ENCODE measurements around the gene DAW1.
"Not testable (repeated sequence)": the region's sequence is repeated elsewhere in the genome, so short reads cannot be mapped to it uniquely, and the experiment has no call there.

DAW1 gene

DNA sequence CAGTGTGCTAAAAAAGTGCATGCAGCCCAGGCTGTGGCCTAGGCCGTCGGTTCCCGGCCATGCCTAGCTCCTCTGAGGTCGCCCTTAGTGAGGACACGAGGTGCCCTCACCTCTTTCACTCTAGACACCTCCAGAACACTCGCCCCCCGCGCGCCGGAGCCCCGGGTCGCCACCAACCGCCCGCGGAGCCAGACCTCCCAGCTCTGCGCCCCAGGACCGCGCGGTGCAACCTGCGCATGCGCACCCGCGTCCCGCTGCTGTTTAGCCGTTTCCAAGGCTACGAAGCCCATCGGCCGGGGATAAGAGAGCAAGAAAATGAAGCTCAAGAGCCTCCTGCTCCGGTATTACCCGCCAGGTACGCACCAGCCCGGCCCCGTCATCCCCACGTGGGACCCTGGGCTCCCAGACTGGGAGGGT lies at the start of gene DAW1:
Gene DAW1 (plus strand): TSS at position 257 of the 417 bp plus-strand sequence. CDS start 59 bp downstream, at position 316.
- no peak for DNase-seq (ENCODE audit: low read depth in 2 of 2)

GRCh38 chr2:227822416-227823003 lies 48.9 kb upstream of the DAW1 start:
- DNase-seq (ENCODE audit: low read depth in 2 of 2), result no peak

GRCh38 chr2:227823922-227824321 lies 47.5 kb upstream of the DAW1 start:
- DNase-seq (ENCODE audit: low read depth in 2 of 2), result no peak

- no peak for DNase-seq (ENCODE audit: low read depth in 2 of 2)
These were observed 46.7 kb upstream of the DAW1 start for GRCh38 chr2:227824711-227825110.

- DNase-seq (ENCODE audit: low read depth in 2 of 2), result no peak
These were observed 45.4 kb upstream of the DAW1 start for GRCh38 chr2:227826019-227826521.

- no peak for DNase-seq (ENCODE audit: low read depth in 2 of 2)
These were observed 44.9 kb upstream of the DAW1 start for GRCh38 chr2:227826563-227826962.

- DNase-seq (ENCODE audit: low read depth in 2 of 2), result no peak
These were observed 44.3 kb upstream of the DAW1 start for GRCh38 chr2:227827143-227827542.

- DNase-seq (ENCODE audit: low read depth in 2 of 2), result no peak
These were observed 42.9 kb upstream of the DAW1 start for GRCh38 chr2:227828477-227828912.

DNA sequence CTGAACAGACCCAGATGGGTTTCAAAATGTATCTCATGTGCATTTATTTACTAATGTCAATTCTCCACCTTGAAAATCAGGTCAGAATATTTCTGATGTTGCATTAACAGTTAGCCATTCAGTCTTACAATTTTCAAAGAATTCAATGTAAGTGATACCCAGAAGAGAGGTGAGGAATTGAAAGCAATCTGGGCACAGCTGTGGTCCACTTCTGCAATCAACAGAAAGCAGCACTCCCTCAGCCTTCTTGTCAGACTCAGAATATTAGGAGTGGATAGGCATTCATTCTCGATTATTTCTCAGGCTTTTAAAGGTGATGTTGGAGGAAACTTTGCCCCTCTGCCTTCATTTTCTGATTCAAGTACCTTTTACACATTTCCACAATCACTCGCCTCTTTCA lies 42.1 kb upstream of the DAW1 start:
- DNase-seq (ENCODE audit: low read depth in 2 of 2), result no peak

GRCh38 chr2:227834423-227834822 lies 37.0 kb upstream of the DAW1 start:
- DNase-seq (ENCODE audit: low read depth in 2 of 2), result no peak

GRCh38 chr2:227834916-227835650 lies 36.3 kb upstream of the DAW1 start:
- no peak for DNase-seq (ENCODE audit: low read depth in 2 of 2)

GRCh38 chr2:227839339-227840129 lies 31.9 kb upstream of the DAW1 start:
- not testable (repeated sequence) for DNase-seq (ENCODE audit: low read depth in 2 of 2)

DNA sequence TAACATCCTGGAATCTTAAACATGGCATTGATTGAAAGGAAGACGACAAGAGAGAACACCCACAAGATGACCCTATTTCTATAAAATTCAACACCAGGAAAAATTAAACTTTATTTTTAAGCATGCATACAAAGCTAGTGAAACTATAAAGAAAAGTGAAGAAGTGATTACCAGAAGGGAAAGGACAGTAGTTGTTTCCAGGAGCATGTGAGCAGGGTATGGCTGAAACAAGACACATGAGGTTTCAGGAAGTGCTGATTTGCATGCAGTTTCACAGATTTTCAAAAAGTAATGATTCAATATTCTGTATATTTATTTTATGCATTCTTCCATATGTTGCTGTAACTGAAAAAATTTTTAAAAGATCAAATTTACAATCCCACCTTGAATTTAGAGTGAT lies 24.6 kb upstream of the DAW1 start:
- no peak for DNase-seq (ENCODE audit: low read depth in 2 of 2)

- no peak for DNase-seq (ENCODE audit: low read depth in 2 of 2)
These were observed 23.3 kb upstream of the DAW1 start for GRCh38 chr2:227848146-227848545.

- no peak for DNase-seq (ENCODE audit: low read depth in 2 of 2)
These were observed 22.8 kb upstream of the DAW1 start for GRCh38 chr2:227848586-227848985.

DNA sequence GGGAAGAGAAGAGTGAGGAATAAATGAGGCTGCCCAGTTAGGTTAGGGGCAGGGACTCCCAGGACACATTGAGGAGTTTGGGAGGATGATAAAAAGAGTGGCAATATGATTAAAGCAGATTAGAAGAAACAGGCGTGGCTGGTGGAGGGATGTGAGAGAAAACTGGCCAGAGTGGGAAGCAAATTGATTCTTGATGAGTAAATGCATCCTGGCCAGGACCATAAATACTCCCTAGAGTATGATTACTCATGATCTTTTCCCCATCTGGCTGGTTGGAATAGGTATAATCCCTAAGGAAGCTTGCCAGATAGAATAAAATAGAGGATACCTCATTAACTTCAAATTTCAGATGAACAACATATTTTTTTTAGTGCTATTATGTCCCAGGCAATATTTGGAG lies 21.5 kb upstream of the DAW1 start:
- no peak for DNase-seq (ENCODE audit: low read depth in 2 of 2)

GRCh38 chr2:227853204-227853629 lies 18.2 kb upstream of the DAW1 start:
- no peak for DNase-seq (ENCODE audit: low read depth in 2 of 2)

DNA sequence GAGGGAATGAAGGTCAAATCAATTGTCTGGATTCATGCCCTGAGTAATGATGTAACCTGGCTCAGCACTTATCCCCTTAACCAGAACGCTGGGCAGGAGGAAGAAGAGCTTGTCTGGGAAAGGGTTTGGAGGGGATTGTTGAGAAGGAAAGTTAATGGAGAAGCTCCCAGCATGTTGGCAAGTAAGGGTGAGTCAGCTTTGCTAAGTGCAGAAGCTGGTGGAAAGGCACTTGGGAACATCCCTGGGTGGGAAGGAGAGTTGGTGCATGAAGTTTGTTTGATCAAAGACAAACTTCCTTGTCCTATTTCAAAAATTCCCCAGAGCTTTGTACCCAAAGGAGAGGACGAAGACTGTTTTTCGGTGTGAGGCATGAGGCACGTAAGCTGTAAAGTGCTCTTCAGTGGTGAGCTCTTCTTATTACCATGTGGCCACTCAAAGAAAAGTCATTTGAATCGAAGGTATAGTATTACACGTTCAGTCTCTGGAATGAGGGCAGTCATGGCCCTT lies 17.6 kb upstream of the DAW1 start:
- DNase-seq (ENCODE audit: low read depth in 2 of 2), result no peak

DNA sequence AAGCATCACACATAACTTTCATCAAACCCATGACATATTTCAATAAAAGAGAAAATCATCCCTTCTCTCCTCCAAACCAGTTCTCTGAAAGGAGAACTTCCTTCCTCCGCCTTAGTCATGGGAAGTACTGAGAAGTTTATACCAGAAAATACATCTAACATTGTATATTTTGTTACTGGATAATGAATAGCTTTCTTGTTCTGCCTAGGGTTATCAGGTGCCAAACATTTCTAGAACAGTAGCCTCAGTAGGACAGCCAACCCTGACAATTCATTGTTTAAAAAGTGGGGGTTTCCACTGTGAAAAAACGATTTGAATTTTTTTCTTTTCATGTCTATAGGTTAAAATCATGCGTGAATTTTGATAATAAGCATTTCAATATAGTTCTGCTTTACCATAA lies 16.0 kb upstream of the DAW1 start:
- DNase-seq (ENCODE audit: low read depth in 2 of 2), result no peak

GRCh38 chr2:227856697-227857096 lies 14.7 kb upstream of the DAW1 start:
- DNase-seq (ENCODE audit: low read depth in 2 of 2), result no peak

- DNase-seq (ENCODE audit: low read depth in 2 of 2), result no peak
These were observed 11.2 kb upstream of the DAW1 start for GRCh38 chr2:227860221-227860641.

DNA sequence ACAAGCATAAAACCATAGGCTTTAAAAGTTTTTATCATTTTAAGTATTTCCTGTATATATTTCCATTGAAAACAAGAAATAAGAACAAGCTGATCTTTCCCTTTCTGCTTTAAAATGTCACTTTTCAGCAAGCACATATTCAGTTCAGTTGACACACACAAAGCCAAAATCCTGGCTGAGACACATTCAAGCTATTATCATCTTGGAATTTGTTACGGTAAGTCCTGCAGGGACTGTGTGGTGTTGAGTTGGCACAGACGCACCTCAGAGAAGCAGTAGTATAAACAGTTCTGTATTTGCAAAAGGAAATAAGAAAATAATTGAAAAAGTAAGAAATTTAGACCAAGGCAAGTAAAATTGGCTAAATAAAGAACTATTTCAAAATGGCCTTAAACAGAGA lies 10.4 kb upstream of the DAW1 start:
- DNase-seq (ENCODE audit: low read depth in 2 of 2), result no peak

All from activated CD8-positive, alpha-beta memory T cell treated with anti-CD3 and anti-CD28 coated beads for 4 hours (primary cell).